Adrenal gland (tissue), 12 donors: Measurements from ENCODE around the gene REXO1. TPM values are rescaled to one million over a fixed set of nuclear protein-coding genes. Genes with fewer than 3 reads are reported as not detected.

ENCODE experiments used
- DNase-seq, 7 donors: peaks; one replicate each; pipeline ENCODE4 v3.0.0-alpha.2; 2019 to 2020
- H3K27ac ChIP-seq, 5 donors: fragments of 200-600 bp; sonication (generic) in 4 of 5; 1 replicate in 3 of 5; 2 replicates in 2 of 5; pipeline versions ENCODE4 v1.5.1 to v1.8.0; 2016 to 2020; ENCODE audit warnings: mild to moderate bottlenecking in 1 of 5
- H3K27me3 ChIP-seq: fragments of 200-600 bp; 2 replicates; pipeline ENCODE4 v1.8.0; 2021
- H3K36me3 ChIP-seq, 2 donors: fragments of 200-600 bp; replicated peaks in 1 of 2; 1 replicate in 1 of 2; 2 replicates in 1 of 2; pipeline versions ENCODE4 v1.5.1 to v1.8.0; 2018 to 2022
- H3K4me1 ChIP-seq, 2 donors: fragments of 200-600 bp; replicated peaks in 1 of 2; 1 replicate in 1 of 2; 2 replicates in 1 of 2; pipeline versions ENCODE4 v1.5.1 to v1.8.0; 2018 to 2021
- H3K4me3 ChIP-seq, 4 donors: fragments of 200-600 bp; sonication (generic) in 3 of 4; one replicate each; pipeline ENCODE4 v1.5.1; 2016 to 2018
- H3K9me3 ChIP-seq, 3 donors: fragments of 200-600 bp; sonication (generic) in 1 of 3; replicated peaks in 1 of 3; 1 replicate in 2 of 3; 2 replicates in 1 of 3; pipeline versions ENCODE4 v1.5.1 to v1.8.0; 2016 to 2021
- CTCF ChIP-seq, 6 experiments: fragments of 450-650 bp in 4 of 6; fragments of 200-600 bp in 2 of 6; sonication (generic) in 1 of 6; IDR thresholded peaks; 1 replicate in 5 of 6; 2 replicates in 1 of 6; pipeline versions ENCODE4 v1.5.1 to v1.8.0; 2016 to 2021; ENCODE audit warnings: antibody characterized with exemption in 6 of 6, mild to moderate bottlenecking in 2 of 6, moderate library complexity in 1 of 6
- POLR2A ChIP-seq, 2 donors: fragments of 450-650 bp; IDR thresholded peaks; one replicate each; pipeline ENCODE4 v1.6.1; 2017; ENCODE audit warnings: antibody characterized with exemption in 2 of 2, mild to moderate bottlenecking in 2 of 2, moderate library complexity in 1 of 2
- WGBS, 4 donors: extraction: QIAGEN DNeasy Blood & Tissue Kit in 2 of 4; methylation state at CpG; one replicate each; pipeline versions ENCODE4 v1.1.5 to v1.1.7; 2013 to 2017; 5-methylcytosine and 5-hydroxymethylcytosine counted together
- intact Hi-C, 2 donors: fragments of 100-400 bp; cut with DNase I; formaldehyde crosslinking; loops; one replicate each; pipeline versions ENCODE4 v1.14.1 to v1.15.0; 2022 to 2023
- polyA plus RNA-seq, 3 donors: library from polyadenylated mRNA; stranded (reverse); fragments of 200-250 nt in 2 of 3; fragments of 350-450 nt in 1 of 3; fragmentation: Illumina TruSeq in 1 of 3; extraction: RNeasy Lipid Tissue Mini Kit (QIAGEN cat#74804) in 1 of 3; gene quantifications; one replicate each; pipeline ENCODE4 v1.2.3, GENCODE V29; 2013 to 2014
- total RNA-seq, 9 donors: library from RNA; depleted of rRNA in 4 of 9; stranded (reverse); fragments of >200 nt in 4 of 9; fragments of 120-200 nt in 1 of 9; fragmentation: NEBNext Ultra II Directional in 1 of 9; extraction: Animal tissue kit (Norgen Biotek cat#: 25700) in 1 of 9; gene quantifications; one replicate each; pipeline versions ENCODE4 v1.1.0 to v1.2.4, GENCODE V29; 2013 to 2023
- donor health status: healthy with polysubstance abuse.
- donor health status: Bipolar disorder and iron deficiency.
- donor health status: DM: yes; HTN: yes; CAD: no.
- donor health status: DM: no; HTN: no; CAD: no.
- donor health status: DM: no; HTN: no; CAD: no.
- donor health status: DM: yes; HTN: yes; CAD: no.

Gene REXO1
- total and polyA plus RNA-seq, 12 donors: 9.3 to 155 (median 44.5) TPM

- Histone ChIP-seq H3K36me3 (no peaks in the 10 kb centered on the region), H3K27ac (no peak overlapping the region), H3K9me3 (no peaks in the 10 kb centered on the region), H3K4me1 (no peaks in the 10 kb centered on the region), H3K4me3 (no peak overlapping the region), H3K27me3 (peaks cover 63% of the 10 kb centered on the region)
- TF ChIP-seq CTCF (IDR thresholded peaks at IDR 0.05): no peak
- TF ChIP-seq POLR2A (IDR thresholded peaks at IDR 0.05): no peak
- intact Hi-C loops: no loop called here
- no peak for DNase-seq
- 3 to 7% (median 5%) methylated on average over 3 to 50 of the region's 50 CpGs for WGBS, 4 donors
Observed at GRCh38 chr19:1775951-1776605, 72.2 kb downstream of the REXO1 start.

- Histone ChIP-seq H3K36me3 (no peaks in the 10 kb centered on the region), H3K4me1 (no peaks in the 10 kb centered on the region), H3K27ac (no peak overlapping the region), H3K4me3 (no peak overlapping the region), H3K9me3 (no peaks in the 10 kb centered on the region), H3K27me3 (peaks cover 68% of the 10 kb centered on the region)
- 2 to 8% (median 7%) methylated on average over 6 to 58 of the region's 59 CpGs for WGBS, 4 donors
- no peak for DNase-seq
- intact Hi-C loops: no loop called here
- no peak for TF ChIP-seq POLR2A (IDR thresholded peaks at IDR 0.05)
- TF ChIP-seq CTCF (IDR thresholded peaks at IDR 0.05): peak in 5 of 6 experiments; percentile 11 to 64 (median 26)
Observed at GRCh38 chr19:1774989-1775772, 73.1 kb downstream of the REXO1 start.

GRCh38 chr19:1773184-1773583, 75.1 kb downstream of the REXO1 start:
- H3K27me3 ChIP-seq: peaks cover 66% of the 10 kb centered on the region

More at GRCh38 chr19:1773184-1773583, 75.1 kb downstream of the REXO1 start:
- no peak for DNase-seq
- intact Hi-C loops: no loop called here
- Histone ChIP-seq H3K36me3 (no peaks in the 10 kb centered on the region), H3K27ac (no peak overlapping the region), H3K4me3 (no peak overlapping the region), H3K9me3 (no peaks in the 10 kb centered on the region), H3K4me1 (no peaks in the 10 kb centered on the region)
- TF ChIP-seq CTCF (IDR thresholded peaks at IDR 0.05) (no peak), POLR2A (IDR thresholded peaks at IDR 0.05) (no peak)
- 46 to 51% (median 49%) methylated on average over 7 to 8 of the region's 8 CpGs for WGBS, 4 donors
